Spleen (tissue), 13 donors: ENCODE data around the gene KCNRG. TPM values are rescaled to one million over a fixed set of nuclear protein-coding genes. Genes with fewer than 3 reads are reported as not detected.

ENCODE experiments used
- DNase-seq: peaks from one replicate; pipeline ENCODE4 v3.0.0-alpha.2; 2020
- H3K27ac ChIP-seq, 8 donors: fragments of 200-600 bp; sonication (generic) in 7 of 8; 1 replicate in 4 of 8; 2 replicates in 4 of 8; pipeline versions ENCODE4 v1.5.0 to v1.8.0; 2016 to 2021; ENCODE audit warnings: inconsistent platforms in 4 of 8, mild to moderate bottlenecking in 4 of 8, moderate library complexity in 1 of 8
- H3K27me3 ChIP-seq, 7 donors: fragments of 200-600 bp; sonication (generic) in 6 of 7; replicated peaks in 1 of 7; 1 replicate in 4 of 7; 2 replicates in 3 of 7; pipeline versions ENCODE4 v1.5.0 to v1.8.0; 2016 to 2021; ENCODE audit warnings: inconsistent platforms in 3 of 7, mild to moderate bottlenecking in 1 of 7
- H3K36me3 ChIP-seq, 6 donors: fragments of 200-600 bp; sonication (generic) in 5 of 6; 1 replicate in 4 of 6; 2 replicates in 2 of 6; pipeline versions ENCODE4 v1.5.0 to v1.8.0; 2016 to 2021; ENCODE audit warnings: inconsistent platforms in 2 of 6
- H3K4me1 ChIP-seq, 6 donors: fragments of 200-600 bp; sonication (generic) in 5 of 6; 1 replicate in 3 of 6; 2 replicates in 3 of 6; pipeline versions ENCODE4 v1.5.0 to v1.8.0; 2016 to 2021; ENCODE audit warnings: inconsistent platforms in 3 of 6
- H3K4me3 ChIP-seq, 8 donors: fragments of 200-600 bp; sonication (generic) in 7 of 8; 1 replicate in 4 of 8; 2 replicates in 4 of 8; pipeline versions ENCODE4 v1.5.0 to v1.8.0; 2016 to 2021; ENCODE audit warnings: inconsistent platforms in 4 of 8, mild to moderate bottlenecking in 4 of 8, moderate library complexity in 2 of 8
- H3K9me3 ChIP-seq, 8 donors: fragments of 200-600 bp; sonication (generic) in 7 of 8; 1 replicate in 4 of 8; 2 replicates in 4 of 8; pipeline versions ENCODE4 v1.5.0 to v1.8.0; 2016 to 2021; ENCODE audit warnings: inconsistent platforms in 4 of 8
- POLR2A ChIP-seq, 3 donors: fragments of 450-650 bp; IDR thresholded peaks; one replicate each; pipeline ENCODE4 v1.5.1; 2017; ENCODE audit warnings: antibody characterized with exemption in 3 of 3, mild to moderate bottlenecking in 1 of 3
- POLR2AphosphoS5 ChIP-seq, 3 donors: sonication (generic); formaldehyde crosslinking; IDR thresholded peaks; one replicate each; pipeline ENCODE4 v1.5.1; 2017; ENCODE audit warnings: antibody characterized with exemption in 3 of 3
- WGBS, 5 donors: extraction: QIAGEN DNeasy Blood & Tissue Kit in 3 of 5; methylation state at CpG; one replicate each; pipeline versions ENCODE4 v1.1.5 to v1.1.7; 2013 to 2018; 5-methylcytosine and 5-hydroxymethylcytosine counted together
- intact Hi-C: fragments of 100-400 bp; cut with DNase I; formaldehyde crosslinking; loops from one replicate; pipeline ENCODE4 v1.15.0; 2023; ENCODE audit warnings: low total_unique reads
- long read RNA-seq, 2 donors: transcript quantifications; one replicate each; lab custom pipeline, GENCODE V29; 2026
- polyA plus RNA-seq, 3 donors: library from polyadenylated mRNA; stranded (reverse); fragments of 200-250 nt; gene quantifications; one replicate each; pipeline ENCODE4 v1.2.1, GENCODE V29; 2013
- total RNA-seq, 7 donors: library from RNA; depleted of rRNA in 3 of 7; stranded (reverse); fragments of >200 nt in 3 of 7; fragmentation: NEBNext Ultra II Directional in 4 of 7; extraction: Animal tissue kit (Norgen Biotek cat#: 25700) in 4 of 7; gene quantifications; one replicate each; pipeline versions ENCODE4 v1.1.0 to v1.2.1, GENCODE V29; 2016 to 2021
- TF ChIP-seq, protein P1 (sequence below), 11 experiments: fragments of 200-600 bp in 7 of 11; fragments of 450-650 bp in 4 of 11; sonication (generic) in 4 of 11; IDR thresholded peaks in 8 of 11; conservative IDR thresholded peaks in 3 of 11; 1 replicate in 7 of 11; 2 replicates in 4 of 11; pipeline versions ENCODE4 v1.4.0 to v1.8.0; 2016 to 2021; ENCODE audit warnings: antibody characterized with exemption in 11 of 11, inconsistent platforms in 4 of 11, mild to moderate bottlenecking in 1 of 11
- donor health status: healthy with polysubstance abuse.
- donor health status: DM: no; HTN: no; CAD: no; lungs with moderate emphysema.
- donor health status: DM: no; HTN: no; CAD: no.
- donor health status: Bipolar disorder and iron deficiency.
- donor health status: healthy.
- donor health status: DM: no; HTN: no; CAD: no.
- donor health status: DM: yes; HTN: yes; CAD: no.

KCNRG gene, protein sequence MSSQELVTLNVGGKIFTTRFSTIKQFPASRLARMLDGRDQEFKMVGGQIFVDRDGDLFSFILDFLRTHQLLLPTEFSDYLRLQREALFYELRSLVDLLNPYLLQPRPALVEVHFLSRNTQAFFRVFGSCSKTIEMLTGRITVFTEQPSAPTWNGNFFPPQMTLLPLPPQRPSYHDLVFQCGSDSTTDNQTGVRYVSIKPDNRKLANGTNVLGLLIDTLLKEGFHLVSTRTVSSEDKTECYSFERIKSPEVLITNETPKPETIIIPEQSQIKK
- 1 to 10 TPM in 4 of 7 donors, under 1 TPM in 2, not detected in 1; 0.85 to 2.6 (median 1.8) TPM for total RNA-seq
- under 1 TPM; 0.35 to 0.41 (median 0.37) TPM for polyA plus RNA-seq
- long read RNA-seq, donor 1: 0 reads
- long read RNA-seq, donor 2: 0 reads

- intact Hi-C loops: no loop called here
- Histone ChIP-seq H3K4me3 (no peak within 1 kb of the TSS), H3K36me3 (peaks cover 0 to 82% (median 38%) of the 10 kb centered on the region in 6 donors), H3K27ac (peak within 1 kb of the TSS in 6 of 8 donors; percentile 5 to 47 (median 24)), H3K27me3 (no peaks in the 10 kb centered on the region), H3K9me3 (no peaks in the 10 kb centered on the region), H3K4me1 (peaks cover 3 to 41% (median 14%) of the 10 kb centered on the region in 6 donors)
- TF ChIP-seq POLR2A (IDR thresholded peaks at IDR 0.05) (no peak), POLR2AphosphoS5 (IDR thresholded peaks at IDR 0.05) (peak in 1 of 3 donors; percentile 25)
- TF ChIP-seq, protein P1, sequence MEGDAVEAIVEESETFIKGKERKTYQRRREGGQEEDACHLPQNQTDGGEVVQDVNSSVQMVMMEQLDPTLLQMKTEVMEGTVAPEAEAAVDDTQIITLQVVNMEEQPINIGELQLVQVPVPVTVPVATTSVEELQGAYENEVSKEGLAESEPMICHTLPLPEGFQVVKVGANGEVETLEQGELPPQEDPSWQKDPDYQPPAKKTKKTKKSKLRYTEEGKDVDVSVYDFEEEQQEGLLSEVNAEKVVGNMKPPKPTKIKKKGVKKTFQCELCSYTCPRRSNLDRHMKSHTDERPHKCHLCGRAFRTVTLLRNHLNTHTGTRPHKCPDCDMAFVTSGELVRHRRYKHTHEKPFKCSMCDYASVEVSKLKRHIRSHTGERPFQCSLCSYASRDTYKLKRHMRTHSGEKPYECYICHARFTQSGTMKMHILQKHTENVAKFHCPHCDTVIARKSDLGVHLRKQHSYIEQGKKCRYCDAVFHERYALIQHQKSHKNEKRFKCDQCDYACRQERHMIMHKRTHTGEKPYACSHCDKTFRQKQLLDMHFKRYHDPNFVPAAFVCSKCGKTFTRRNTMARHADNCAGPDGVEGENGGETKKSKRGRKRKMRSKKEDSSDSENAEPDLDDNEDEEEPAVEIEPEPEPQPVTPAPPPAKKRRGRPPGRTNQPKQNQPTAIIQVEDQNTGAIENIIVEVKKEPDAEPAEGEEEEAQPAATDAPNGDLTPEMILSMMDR (IDR thresholded peaks at IDR 0.05 in 8 of 11, conservative IDR thresholded peaks at IDR 0.05 in 3 of 11): no peak
- 52 to 73% (median 61%) methylated on average over 5 of the region's 5 CpGs for whole genome bisulfite sequencing, 5 donors
- DNase-seq: no peak
Measured at GRCh38 chr13:50015258-50015657, at the start of gene KCNRG. Gene KCNRG (plus strand): TSS chr13:50015444. CDS start chr13:50015494, 50 bp downstream.

DNA sequence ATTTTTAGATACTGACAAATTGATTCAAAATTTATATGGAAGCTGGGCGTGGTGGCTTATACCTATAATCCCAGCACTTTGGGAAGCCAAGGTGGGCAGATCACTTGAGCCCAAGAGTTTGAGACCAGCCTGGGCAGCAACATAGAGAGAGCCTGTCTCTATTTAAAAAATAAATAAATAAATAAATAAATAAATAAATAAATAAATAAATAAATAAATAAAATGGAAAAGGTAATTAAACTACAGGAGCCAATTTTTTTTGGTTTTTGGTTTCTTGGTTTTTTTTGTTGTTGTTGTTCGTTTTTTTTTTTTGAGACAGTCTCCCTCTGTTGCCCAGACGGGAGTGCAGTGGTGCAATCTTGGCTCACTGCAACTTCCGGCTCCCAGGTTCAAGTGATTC is 47.8 kb upstream of the KCNRG start:
- Histone ChIP-seq H3K27ac (no peak overlapping the region), H3K27me3 (no peaks in the 10 kb centered on the region), H3K4me1 (no peaks in the 10 kb centered on the region), H3K4me3 (no peak overlapping the region), H3K36me3 (no peaks in the 10 kb centered on the region), H3K9me3 (peaks cover 0 to 31% (median 21%) of the 10 kb centered on the region in 8 donors)
- intact Hi-C loops: no loop called here
- 88 to 98% (median 96%) methylated on average over 4 of the region's 4 CpGs for WGBS, 5 donors
- no peak for TF ChIP-seq POLR2AphosphoS5 (IDR thresholded peaks at IDR 0.05)
- TF ChIP-seq POLR2A (IDR thresholded peaks at IDR 0.05): no peak
- TF ChIP-seq, protein P1 (IDR thresholded peaks at IDR 0.05 in 8 of 11, conservative IDR thresholded peaks at IDR 0.05 in 3 of 11): no peak
- DNase-seq: no peak

DNA sequence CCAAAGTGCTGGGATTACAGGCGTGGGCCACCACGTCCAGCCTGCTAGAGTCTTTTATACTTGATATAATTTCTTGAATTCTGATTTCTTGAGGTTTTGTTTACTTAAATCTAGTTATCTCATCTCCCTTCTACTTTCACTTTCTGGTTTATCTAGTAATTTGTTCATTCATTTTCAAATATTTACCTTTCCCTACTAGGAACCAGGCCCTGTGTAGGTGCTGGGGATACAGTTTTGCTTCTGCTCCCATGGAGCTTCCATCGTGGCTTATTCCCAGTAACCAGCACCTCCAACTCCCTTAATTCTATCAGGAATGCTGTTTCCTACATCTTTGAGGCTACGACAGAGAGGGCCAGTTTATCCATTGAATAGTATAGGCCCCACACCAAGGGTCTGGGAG is 42.5 kb upstream of the KCNRG start:
- Histone ChIP-seq H3K4me3 (no peak overlapping the region), H3K27me3 (no peaks in the 10 kb centered on the region), H3K36me3 (peaks cover 0 to 10% (median 0%) of the 10 kb centered on the region in 6 donors), H3K27ac (no peak overlapping the region), H3K9me3 (no peaks in the 10 kb centered on the region), H3K4me1 (peaks cover 0 to 8% (median 0%) of the 10 kb centered on the region in 6 donors)
- intact Hi-C loops: loop anchor here (10.0 kb wide), 1 partner anchor 1092 kb away; no protein-coding TSS in a partner anchor
- WGBS, 5 donors: 95 to 97% (median 96%) methylated on average over 4 of the region's 4 CpGs
- TF ChIP-seq POLR2A (IDR thresholded peaks at IDR 0.05): no peak
- TF ChIP-seq, protein P1 (IDR thresholded peaks at IDR 0.05 in 8 of 11, conservative IDR thresholded peaks at IDR 0.05 in 3 of 11): no peak
- no peak for TF ChIP-seq POLR2AphosphoS5 (IDR thresholded peaks at IDR 0.05)
- DNase-seq: no peak

DNA sequence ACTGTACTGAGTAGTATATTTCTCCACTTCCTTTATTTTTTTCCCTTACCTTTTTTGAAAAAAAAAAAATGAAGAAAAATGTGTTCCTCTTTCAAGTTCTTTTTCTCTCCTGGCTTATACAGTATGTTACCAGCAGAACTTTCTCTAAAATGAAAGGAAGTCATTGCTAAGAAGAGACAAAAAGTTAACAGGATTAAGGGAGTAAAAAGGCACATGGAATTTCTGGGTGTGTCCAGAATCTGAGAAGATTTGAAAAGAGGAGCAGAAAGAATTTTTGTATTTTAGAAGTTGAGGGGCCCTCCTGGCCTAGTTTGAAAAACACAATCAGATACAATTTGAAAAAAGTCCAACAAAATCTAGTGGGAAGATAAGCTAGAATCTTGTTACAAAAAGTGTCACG is 39.4 kb upstream of the KCNRG start:
- no peaks in the 10 kb centered on the region for H3K9me3 ChIP-seq
- no peak for DNase-seq
- H3K4me3 ChIP-seq: no peak overlapping the region
- no peak for TF ChIP-seq POLR2AphosphoS5 (IDR thresholded peaks at IDR 0.05)
- TF ChIP-seq, protein P1 (IDR thresholded peaks at IDR 0.05 in 8 of 11, conservative IDR thresholded peaks at IDR 0.05 in 3 of 11): no peak
- no peak for TF ChIP-seq POLR2A (IDR thresholded peaks at IDR 0.05)
- peaks cover 0 to 10% (median 0%) of the 10 kb centered on the region in 6 donors for H3K36me3 ChIP-seq
- 84 to 100% (median 97%) methylated on average over 1 of the region's 1 CpG for WGBS, 5 donors
- peaks cover 0 to 8% (median 0%) of the 10 kb centered on the region in 6 donors for H3K4me1 ChIP-seq
- H3K27me3 ChIP-seq: no peaks in the 10 kb centered on the region
- no peak overlapping the region for H3K27ac ChIP-seq
- intact Hi-C loops: loop anchor here (5.0 to 10.0 kb wide), 3 partner anchors 826 to 1089 kb away; no protein-coding TSS in a partner anchor
